Measurements from ENCODE around the gene DGCR8.
A peak's percentile ranks its signal among the peaks of the same experiment; 100 is the strongest.

DGCR8 gene

DNA sequence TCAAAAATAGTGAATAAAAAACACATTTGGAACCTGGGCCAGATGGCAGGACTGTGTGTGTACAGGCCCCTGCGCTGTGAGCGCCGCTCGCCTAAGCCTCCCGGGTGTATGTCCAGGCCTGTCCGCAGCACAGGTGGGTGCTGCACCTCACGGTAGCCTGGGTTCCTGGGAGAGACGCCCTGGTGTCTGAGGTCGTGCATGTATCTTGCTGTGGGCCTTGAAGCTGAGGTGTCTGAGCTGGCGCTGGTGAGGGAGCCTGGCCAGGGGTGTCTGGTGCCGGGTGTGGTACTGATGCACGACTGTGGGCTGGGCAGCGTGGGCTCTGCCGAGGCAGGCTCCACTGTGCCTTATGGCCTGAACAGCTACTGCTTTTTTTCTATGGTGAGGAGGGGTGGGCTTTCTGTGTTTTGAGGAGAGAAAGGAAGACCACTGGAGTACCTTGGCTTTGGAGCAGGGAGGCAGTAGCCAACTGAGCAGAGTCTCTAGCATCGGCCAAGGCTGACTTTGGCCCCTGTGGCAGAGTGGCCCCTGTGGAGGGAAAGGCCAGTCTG is 47.4 kb downstream of the DGCR8 start:
- peaks cover 5% of the 10 kb centered on the region for H3K79me1 ChIP-seq (ENCODE audit: low read length)
- peaks cover 2 to 3% of the 10 kb centered on the region in 2 experiments for H3K4me1 ChIP-seq (ENCODE audit: control insufficient read depth in 1 of 2, insufficient read depth in 2 of 2, low read length in 2 of 2)
- no peak overlapping the region for H3K14ac ChIP-seq (ENCODE audit: low read length)
- H3K4ac ChIP-seq (ENCODE audit: low read depth, low read length) = no peak overlapping the region
- no peak overlapping the region for H2BK5ac ChIP-seq (ENCODE audit: low read depth, low read length, poor library complexity)
- WGBS (ENCODE audit: extremely low coverage, insufficient coverage, insufficient read length) = no CpG with 5 or more reads among the region's 15 CpGs
- H3K4me2 ChIP-seq (ENCODE audit: low read length) = no peak overlapping the region
- DNase-seq = no peak
- H3K9me3 ChIP-seq (ENCODE audit: insufficient read depth, low read depth, low read length) = no peaks in the 10 kb centered on the region
- peaks cover 6% of the 10 kb centered on the region for H3K79me2 ChIP-seq (ENCODE audit: control insufficient read depth, insufficient read depth, low read length, poor library complexity)
- no peak overlapping the region for H3K4me3 ChIP-seq (ENCODE audit: low read depth, low read length)
- H2AFZ ChIP-seq (ENCODE audit: insufficient read depth, low read length, poor library complexity) = no peak overlapping the region
- no peak overlapping the region for H2BK12ac ChIP-seq (ENCODE audit: low read length)
- H4K91ac ChIP-seq (ENCODE audit: low read depth, low read length) = no peak overlapping the region
- H4K8ac ChIP-seq (ENCODE audit: low read depth, low read length) = no peak overlapping the region
- H3K27ac ChIP-seq (ENCODE audit: low read depth, low read length) = no peak overlapping the region
- H3K9ac ChIP-seq (ENCODE audit: low read length) = no peak overlapping the region
- no peak overlapping the region for H4K12ac ChIP-seq (ENCODE audit: low read depth, low read length)
- H3K18ac ChIP-seq (ENCODE audit: low read length) = no peak overlapping the region
- H2BK120ac ChIP-seq (ENCODE audit: insufficient read depth, low read length, poor library complexity) = no peak overlapping the region
- H2AK5ac ChIP-seq (ENCODE audit: low read length) = no peak overlapping the region
- peaks cover 47 to 50% of the 10 kb centered on the region in 2 experiments for H3K36me3 ChIP-seq (ENCODE audit: control insufficient read depth in 1 of 2, insufficient read depth in 2 of 2, low read length in 2 of 2)
- no peaks in the 10 kb centered on the region for H3K27me3 ChIP-seq (ENCODE audit: insufficient read depth, low read length)
- no peak overlapping the region for H3K23ac ChIP-seq (ENCODE audit: low read length)

DNA sequence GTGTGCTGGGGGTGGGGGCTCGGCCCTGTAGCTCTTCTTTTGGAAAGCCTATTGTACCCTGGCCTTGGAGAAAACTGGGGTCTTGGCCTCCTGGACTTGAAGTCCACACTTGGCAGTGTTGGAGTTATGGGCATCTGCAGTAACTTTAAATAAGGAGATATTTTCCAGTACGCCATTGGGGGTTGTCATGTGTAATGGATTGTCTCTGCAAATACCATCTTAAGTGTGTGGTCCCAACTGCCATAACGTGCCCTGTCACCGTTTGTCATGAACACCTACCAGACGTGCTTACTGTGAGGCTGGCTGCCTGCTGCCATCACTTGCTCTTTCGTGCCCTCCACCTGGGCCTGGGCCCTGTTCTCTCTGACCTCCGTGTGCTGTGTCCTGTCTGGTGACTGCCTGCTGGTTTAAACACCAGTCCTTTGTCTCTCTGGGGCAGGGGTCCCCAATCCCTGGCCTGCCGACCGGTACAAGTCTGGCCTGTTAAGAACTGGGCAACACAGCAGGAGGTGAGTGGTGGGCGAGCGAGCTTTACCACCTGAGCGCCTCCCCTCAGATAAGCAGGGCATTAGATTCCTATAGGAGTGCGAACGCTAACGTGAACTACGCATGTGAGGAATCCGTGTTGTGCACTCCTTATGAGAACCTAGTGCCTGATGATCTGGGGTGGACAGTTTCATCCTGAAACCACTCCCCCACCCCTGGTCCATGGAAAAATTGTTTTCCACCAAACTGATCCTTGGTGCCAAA is 48.0 kb downstream of the DGCR8 start:
- Histone ChIP-seq H3K27me3 (ENCODE audit: insufficient read depth, low read length) (no peaks in the 10 kb centered on the region), H2AK5ac (ENCODE audit: low read length) (no peak overlapping the region), H3K36me3 (ENCODE audit: control insufficient read depth in 1 of 2, insufficient read depth in 2 of 2, low read length in 2 of 2) (peaks cover 46 to 47% of the 10 kb centered on the region in 2 experiments), H3K9ac (ENCODE audit: low read length) (no peak overlapping the region), H2BK5ac (ENCODE audit: low read depth, low read length, poor library complexity) (no peak overlapping the region), H3K14ac (ENCODE audit: low read length) (no peak overlapping the region), H4K12ac (ENCODE audit: low read depth, low read length) (no peak overlapping the region), H3K4me1 (ENCODE audit: control insufficient read depth in 1 of 2, insufficient read depth in 2 of 2, low read length in 2 of 2) (peaks cover 8 to 9% of the 10 kb centered on the region in 2 experiments), H2BK120ac (ENCODE audit: insufficient read depth, low read length, poor library complexity) (no peak overlapping the region), H2BK12ac (ENCODE audit: low read length) (no peak overlapping the region), H3K27ac (ENCODE audit: low read depth, low read length) (no peak overlapping the region), H3K4me3 (ENCODE audit: low read depth, low read length) (no peak overlapping the region), H4K91ac (ENCODE audit: low read depth, low read length) (no peak overlapping the region), H3K23ac (ENCODE audit: low read length) (no peak overlapping the region), H3K79me1 (ENCODE audit: low read length) (peaks cover 5% of the 10 kb centered on the region), H3K4ac (ENCODE audit: low read depth, low read length) (no peak overlapping the region), H3K9me3 (ENCODE audit: insufficient read depth, low read depth, low read length) (no peaks in the 10 kb centered on the region), H3K18ac (ENCODE audit: low read length) (no peak overlapping the region), H4K8ac (ENCODE audit: low read depth, low read length) (no peak overlapping the region), H3K79me2 (ENCODE audit: control insufficient read depth, insufficient read depth, low read length, poor library complexity) (peaks cover 6% of the 10 kb centered on the region), H2AFZ (ENCODE audit: insufficient read depth, low read length, poor library complexity) (no peak overlapping the region), H3K4me2 (ENCODE audit: low read length) (no peak overlapping the region)
- no CpG with 5 or more reads among the region's 17 CpGs for WGBS (ENCODE audit: extremely low coverage, insufficient coverage, insufficient read length)
- no peak for DNase-seq

GRCh38 chr22:20128619-20128901 is 48.5 kb downstream of the DGCR8 start:
- Histone ChIP-seq H3K4me2 (ENCODE audit: low read length) (no peak overlapping the region), H4K91ac (ENCODE audit: low read depth, low read length) (no peak overlapping the region), H3K79me2 (ENCODE audit: control insufficient read depth, insufficient read depth, low read length, poor library complexity) (peaks cover 6% of the 10 kb centered on the region), H3K14ac (ENCODE audit: low read length) (no peak overlapping the region), H2BK12ac (ENCODE audit: low read length) (no peak overlapping the region), H3K23ac (ENCODE audit: low read length) (no peak overlapping the region), H3K79me1 (ENCODE audit: low read length) (peaks cover 5% of the 10 kb centered on the region), H3K9ac (ENCODE audit: low read length) (no peak overlapping the region), H3K4me3 (ENCODE audit: low read depth, low read length) (no peak overlapping the region), H3K9me3 (ENCODE audit: insufficient read depth, low read depth, low read length) (no peaks in the 10 kb centered on the region), H3K36me3 (ENCODE audit: control insufficient read depth in 1 of 2, insufficient read depth in 2 of 2, low read length in 2 of 2) (peaks cover 43% of the 10 kb centered on the region in 2 experiments), H2AFZ (ENCODE audit: insufficient read depth, low read length, poor library complexity) (no peak overlapping the region), H3K27me3 (ENCODE audit: insufficient read depth, low read length) (no peaks in the 10 kb centered on the region), H2BK5ac (ENCODE audit: low read depth, low read length, poor library complexity) (no peak overlapping the region), H3K27ac (ENCODE audit: low read depth, low read length) (no peak overlapping the region), H2BK120ac (ENCODE audit: insufficient read depth, low read length, poor library complexity) (no peak overlapping the region), H3K4me1 (ENCODE audit: control insufficient read depth in 1 of 2, insufficient read depth in 2 of 2, low read length in 2 of 2) (peaks cover 8 to 9% of the 10 kb centered on the region in 2 experiments), H2AK5ac (ENCODE audit: low read length) (no peak overlapping the region), H3K4ac (ENCODE audit: low read depth, low read length) (no peak overlapping the region), H3K18ac (ENCODE audit: low read length) (no peak overlapping the region), H4K12ac (ENCODE audit: low read depth, low read length) (no peak overlapping the region), H4K8ac (ENCODE audit: low read depth, low read length) (no peak overlapping the region)
- DNase-seq = no peak
- WGBS (ENCODE audit: extremely low coverage, insufficient coverage, insufficient read length) = no CpG with 5 or more reads among the region's 2 CpGs

GRCh38 chr22:20128902-20129746 is 49.1 kb downstream of the DGCR8 start:
- H2BK5ac ChIP-seq (ENCODE audit: low read depth, low read length, poor library complexity) = no peak overlapping the region

More at GRCh38 chr22:20128902-20129746, 49.1 kb downstream of the DGCR8 start:
- Histone ChIP-seq H3K36me3 (ENCODE audit: control insufficient read depth in 1 of 2, insufficient read depth in 2 of 2, low read length in 2 of 2) (peaks cover 37 to 38% of the 10 kb centered on the region in 2 experiments), H3K9me3 (ENCODE audit: insufficient read depth, low read depth, low read length) (no peaks in the 10 kb centered on the region), H3K4me2 (ENCODE audit: low read length) (no peak overlapping the region), H3K23ac (ENCODE audit: low read length) (no peak overlapping the region), H3K4me1 (ENCODE audit: control insufficient read depth in 1 of 2, insufficient read depth in 2 of 2, low read length in 2 of 2) (peaks cover 8 to 14% of the 10 kb centered on the region in 2 experiments), H3K27ac (ENCODE audit: low read depth, low read length) (no peak overlapping the region), H3K27me3 (ENCODE audit: insufficient read depth, low read length) (no peaks in the 10 kb centered on the region), H4K91ac (ENCODE audit: low read depth, low read length) (no peak overlapping the region), H3K4me3 (ENCODE audit: low read depth, low read length) (no peak overlapping the region), H2BK120ac (ENCODE audit: insufficient read depth, low read length, poor library complexity) (no peak overlapping the region), H4K8ac (ENCODE audit: low read depth, low read length) (no peak overlapping the region), H4K12ac (ENCODE audit: low read depth, low read length) (no peak overlapping the region), H3K79me2 (ENCODE audit: control insufficient read depth, insufficient read depth, low read length, poor library complexity) (peaks cover 6% of the 10 kb centered on the region), H3K4ac (ENCODE audit: low read depth, low read length) (no peak overlapping the region), H3K79me1 (ENCODE audit: low read length) (peaks cover 5% of the 10 kb centered on the region), H3K9ac (ENCODE audit: low read length) (no peak overlapping the region), H2BK12ac (ENCODE audit: low read length) (no peak overlapping the region), H3K14ac (ENCODE audit: low read length) (no peak overlapping the region), H2AFZ (ENCODE audit: insufficient read depth, low read length, poor library complexity) (no peak overlapping the region), H2AK5ac (ENCODE audit: low read length) (no peak overlapping the region), H3K18ac (ENCODE audit: low read length) (no peak overlapping the region)
- WGBS (ENCODE audit: extremely low coverage, insufficient coverage, insufficient read length) = no CpG with 5 or more reads among the region's 18 CpGs
- peak; percentile 24 to 58 for DNase-seq
